Endodermal cell (in vitro differentiated cells): ENCODE results near the gene MYO7B. TPM values are rescaled to one million over a fixed set of nuclear protein-coding genes. Genes with fewer than 3 reads are reported as not detected.

Source experiments
- DNase-seq: peaks from one replicate; pipeline ENCODE4 v3.0.0-alpha.2; 2017
- H3K27ac ChIP-seq: 2 replicates; pipeline ENCODE4 v1.5.1; 2013; ENCODE audit warnings: mild to moderate bottlenecking, low read depth, low read length, moderate library complexity
- H3K27me3 ChIP-seq: 2 replicates; pipeline ENCODE4 v1.6.1; 2013; ENCODE audit warnings: mild to moderate bottlenecking, low read length, moderate library complexity; ENCODE audit not compliant: insufficient read depth, control insufficient read depth, poor library complexity, severe bottlenecking
- H3K36me3 ChIP-seq: 2 replicates; pipeline ENCODE4 v1.7.0; 2013; ENCODE audit warnings: mild to moderate bottlenecking, low read length, moderate library complexity; ENCODE audit not compliant: control insufficient read depth, insufficient read depth
- H3K4me1 ChIP-seq: one replicate; pipeline ENCODE4 v1.7.0; 2013; ENCODE audit warnings: low read length; ENCODE audit not compliant: control insufficient read depth, insufficient read depth
- H3K4me3 ChIP-seq: 2 replicates; pipeline ENCODE4 v1.5.1; 2013; ENCODE audit warnings: mild to moderate bottlenecking, low read length, moderate library complexity
- H3K9ac ChIP-seq: 2 replicates; pipeline ENCODE4 v1.6.1; 2013; ENCODE audit warnings: mild to moderate bottlenecking, low read length, moderate library complexity; ENCODE audit not compliant: poor library complexity, severe bottlenecking; ENCODE audit errors: extremely low read depth
- H3K9me3 ChIP-seq: 2 replicates; pipeline ENCODE4 v1.6.1; 2013; ENCODE audit warnings: mild to moderate bottlenecking, low read length, moderate library complexity; ENCODE audit not compliant: control insufficient read depth
- H3K27ac Mint-ChIP-seq: 2 replicates; pipeline ENCODE4 v1.8.0; 2020; ENCODE audit warnings: mixed read lengths
- H3K27me3 Mint-ChIP-seq: 2 replicates; pipeline ENCODE4 v1.8.0; 2021; ENCODE audit warnings: mild to moderate bottlenecking, mixed read lengths; ENCODE audit not compliant: insufficient read depth
- H3K36me3 Mint-ChIP-seq: 2 replicates; pipeline ENCODE4 v1.8.0; 2020; ENCODE audit warnings: low read depth, mixed read lengths
- H3K4me1 Mint-ChIP-seq: 2 replicates; pipeline ENCODE4 v1.8.0; 2020; ENCODE audit warnings: mixed read lengths
- H3K4me3 Mint-ChIP-seq: 2 replicates; pipeline ENCODE4 v1.8.0; 2020; ENCODE audit warnings: mild to moderate bottlenecking, moderate library complexity, mixed read lengths
- H3K9me3 Mint-ChIP-seq: 2 replicates; pipeline ENCODE4 v1.8.0; 2020; ENCODE audit warnings: mild to moderate bottlenecking, mixed read lengths
- CTCF ChIP-seq: fragments of 200-600 bp; sonication (generic); conservative IDR thresholded peaks from 2 replicates; pipeline ENCODE4 v1.5.0; 2021; ENCODE audit warnings: antibody characterized with exemption, mild to moderate bottlenecking
- WGBS, 2 experiments: methylation state at CpG; one replicate each; pipeline versions ENCODE4 v1.1.5 to v1.1.7; 2013; ENCODE audit warnings: missing lambda C conversion rate in 2 of 2, mixed read lengths in 1 of 2; ENCODE audit not compliant: insufficient coverage in 1 of 2, insufficient read length in 1 of 2; 5-methylcytosine and 5-hydroxymethylcytosine counted together
- total RNA-seq, 2 donors: library from RNA; stranded (reverse); fragmentation: NEBNext Ultra II Directional in 1 of 2; extraction: Animal tissue kit (Norgen Biotek cat#: 25700) in 1 of 2; gene quantifications; 2 replicates in 1 of 2; 3 replicates in 1 of 2; pipeline ENCODE4 v1.2.1, GENCODE V29; 2021

Gene MYO7B
- total RNA-seq, 2 donors from 2014 or later: 0.11 TPM; not detected in 1

GRCh38 chr2:127649100-127649611 is 113.7 kb downstream of the MYO7B start:
- no peak for DNase-seq

GRCh38 chr2:127649684-127650040 is 114.2 kb downstream of the MYO7B start:
- 9 to 24% methylated on average over 5 to 7 of the region's 7 CpGs for WGBS, 2 experiments
- H3K27ac Mint-ChIP-seq: no peak overlapping the region

More at GRCh38 chr2:127649100-127649611, 113.7 kb downstream of the MYO7B start:
- Mint-ChIP-seq H3K36me3 (no peaks in the 10 kb centered on the region), H3K27ac (no peak overlapping the region), H3K4me3 (no peak overlapping the region), H3K4me1 (peaks cover 3% of the 10 kb centered on the region), H3K27me3 (peaks cover 5% of the 10 kb centered on the region), H3K9me3 (no peaks in the 10 kb centered on the region)
- Histone ChIP-seq H3K27ac (no peak overlapping the region), H3K9ac (no peak overlapping the region), H3K9me3 (no peaks in the 10 kb centered on the region), H3K27me3 (no peaks in the 10 kb centered on the region), H3K4me3 (no peak overlapping the region), H3K36me3 (no peaks in the 10 kb centered on the region), H3K4me1 (no peaks in the 10 kb centered on the region)
- no peak for TF ChIP-seq CTCF
- WGBS, 2 experiments: 67 to 76% methylated on average over 3 to 12 of the region's 12 CpGs

GRCh38 chr2:127650041-127650784 is 114.7 kb downstream of the MYO7B start:
- WGBS, 2 experiments: 81% methylated on average over 16 to 17 of the region's 17 CpGs
- peaks cover 4% of the 10 kb centered on the region for H3K4me1 Mint-ChIP-seq

More at GRCh38 chr2:127649684-127650040, 114.2 kb downstream of the MYO7B start:
- Histone ChIP-seq H3K27me3 (no peaks in the 10 kb centered on the region), H3K9ac (no peak overlapping the region), H3K4me1 (no peaks in the 10 kb centered on the region), H3K27ac (no peak overlapping the region), H3K9me3 (no peaks in the 10 kb centered on the region), H3K36me3 (no peaks in the 10 kb centered on the region), H3K4me3 (no peak overlapping the region)
- peak; percentile 97 for DNase-seq
- TF ChIP-seq CTCF: peak; percentile 91
- Mint-ChIP-seq H3K27me3 (peaks cover 5% of the 10 kb centered on the region), H3K4me1 (peaks cover 3% of the 10 kb centered on the region), H3K9me3 (no peaks in the 10 kb centered on the region), H3K4me3 (no peak overlapping the region), H3K36me3 (no peaks in the 10 kb centered on the region)

More at GRCh38 chr2:127650041-127650784, 114.7 kb downstream of the MYO7B start:
- no peaks in the 10 kb centered on the region for H3K4me1 ChIP-seq
- Mint-ChIP-seq H3K27ac (no peak overlapping the region), H3K36me3 (no peaks in the 10 kb centered on the region), H3K4me3 (no peak overlapping the region), H3K9me3 (no peaks in the 10 kb centered on the region), H3K27me3 (peaks cover 5% of the 10 kb centered on the region)
- DNase-seq: no peak
- H3K4me3 ChIP-seq: no peak overlapping the region
- no peaks in the 10 kb centered on the region for H3K9me3 ChIP-seq
- no peak overlapping the region for H3K9ac ChIP-seq
- peak; percentile 34 for TF ChIP-seq CTCF
- H3K36me3 ChIP-seq: no peaks in the 10 kb centered on the region
- H3K27me3 ChIP-seq: no peaks in the 10 kb centered on the region
- H3K27ac ChIP-seq: no peak overlapping the region
